ENCODE results near the gene NFE2L2. TPM values are rescaled to one million over a fixed set of nuclear protein-coding genes. Genes with fewer than 3 reads are reported as not detected.

The NFE2L2 gene
- total and polyA plus RNA-seq, 9 of the 15 experiments (the other 6 are each of a cell fraction or from before 2014, with no cell fraction given): 29.3 to 120 (median 59.3) TPM

- ChIA-PET CTCF (ENCODE audit: low intra/inter-chr PET ratio) (interaction anchor here (2.1 to 3.0 kb wide), 2 partner anchors 33 to 132 kb away, joined by 11 to 14 read pairs; no protein-coding TSS in a partner anchor), POLR2A (interaction anchor here (0.5 kb wide), 1 partner anchor 94 kb away, joined by 3 read pairs; no protein-coding TSS in a partner anchor)
- in situ Hi-C loops (cut with MboI) (no loop called here), intact Hi-C loops (cut with micrococcal nuclease) (loop anchor here (1.0 to 2.0 kb wide), 2 partner anchors 33 to 132 kb away; no protein-coding TSS in a partner anchor)
- DNase-seq (ENCODE audit: extremely low read depth in 1 of 4, low spot score in 3 of 4): peak in 1 of 4 experiments; percentile 43
- no peaks in the 10 kb centered on the region for H3K9me1 ChIP-seq (ENCODE audit: control insufficient read depth, insufficient read depth, low read length)
- no peak overlapping the region for H3K9ac ChIP-seq (ENCODE audit: insufficient read depth in 1 of 2, low read depth in 2 of 2, low read length in 2 of 2)
- H2AFZ ChIP-seq (ENCODE audit: low read depth, low read length): no peak overlapping the region
- H3K4me2 ChIP-seq (ENCODE audit: insufficient read depth, low read length): no peak overlapping the region
- peak; percentile 59 for ATAC-seq
- 38% methylated on average over 3 of the region's 3 CpGs for WGBS (ENCODE audit: insufficient coverage, low coverage, missing lambda C conversion rate)
- no peaks in the 10 kb centered on the region for H3K4me1 ChIP-seq (replicated peaks in 1 of 2; ENCODE audit: control insufficient read depth in 2 of 2, insufficient read depth in 2 of 2, low read length in 2 of 2)
- no peak overlapping the region for H3K27ac ChIP-seq (ENCODE audit: extremely low read depth, low read depth, low read length)
- no peaks in the 10 kb centered on the region for H3K27me3 ChIP-seq (ENCODE audit: control insufficient read depth in 2 of 2, insufficient read depth in 2 of 2, low read length in 2 of 2)
- H3K4me3 ChIP-seq: no peak overlapping the region
- H3K36me3 ChIP-seq (ENCODE audit: control insufficient read depth, insufficient read depth, low read length): no peaks in the 10 kb centered on the region
- H4K20me1 ChIP-seq (replicated peaks; ENCODE audit: control insufficient read depth, insufficient read depth, low read length): no peaks in the 10 kb centered on the region
- no TSS peak for BruUV-seq (replicated peaks)
- H3K79me2 ChIP-seq (ENCODE audit: control insufficient read depth, insufficient read depth, low read length): no peaks in the 10 kb centered on the region
- FAIRE-seq: peak; percentile 57
- H3K9me3 ChIP-seq (replicated peaks; ENCODE audit: control insufficient read depth, insufficient read depth, low read depth, low read length): no peaks in the 10 kb centered on the region
- TF ChIP-seq RBM22 (IDR thresholded peaks at IDR 0.05; ENCODE audit: low read depth, low read length, poor library complexity, severe bottlenecking) (no peak), KAT7 (CRISPR knock-in tag; IDR thresholded peaks at IDR 0.05; ENCODE audit: borderline replicate concordance) (no peak), TAF9B (IDR thresholded peaks at IDR 0.05; ENCODE audit: partially characterized antibody) (no peak), SLC30A9 (CRISPR knock-in tag; IDR thresholded peaks at IDR 0.05) (no peak), ELK1 (CRISPR knock-in tag; IDR thresholded peaks at IDR 0.05) (no peak), ZNF644 (tag; IDR thresholded peaks at IDR 0.05; ENCODE audit: low read depth) (no peak), RBM39 (optimal IDR thresholded peaks at IDR 0.05; ENCODE audit: low read depth, low read length) (no peak), ZNF263 (CRISPR knock-in tag; IDR thresholded peaks at IDR 0.05; ENCODE audit: borderline replicate concordance) (no peak), CHD2 (IDR thresholded peaks at IDR 0.05; ENCODE audit: low read depth, low read length) (no peak), HNRNPK (IDR thresholded peaks at IDR 0.05; ENCODE audit: low read depth, low read length, poor library complexity, severe bottlenecking) (no peak), SMC3 (conservative IDR thresholded peaks at IDR 0.05; ENCODE audit: insufficient read depth, low read depth, low read length) (0 out of 2 replicates have a peak, but pooled peaks have one; percentile 17), RCOR1 (IDR thresholded peaks at IDR 0.05; ENCODE audit: borderline replicate concordance in 1 of 2, low read depth in 2 of 2, low read length in 2 of 2) (peak in 1 of 2 experiments; percentile 33; a peak in 1 of 4 replicates), E2F3 (CRISPR knock-in tag; IDR thresholded peaks at IDR 0.05) (no peak), THAP7 (CRISPR knock-in tag; IDR thresholded peaks at IDR 0.05) (no peak), SMAD4 (CRISPR knock-in tag; conservative IDR thresholded peaks at IDR 0.05) (0 out of 2 replicates have a peak, but pooled peaks have one; percentile 24), SMARCE1 (IDR thresholded peaks at IDR 0.05) (no peak), EWSR1 (IDR thresholded peaks at IDR 0.05; ENCODE audit: borderline replicate concordance, low read depth, partially characterized antibody) (no peak)
- TF ChIP-seq, protein P1, sequence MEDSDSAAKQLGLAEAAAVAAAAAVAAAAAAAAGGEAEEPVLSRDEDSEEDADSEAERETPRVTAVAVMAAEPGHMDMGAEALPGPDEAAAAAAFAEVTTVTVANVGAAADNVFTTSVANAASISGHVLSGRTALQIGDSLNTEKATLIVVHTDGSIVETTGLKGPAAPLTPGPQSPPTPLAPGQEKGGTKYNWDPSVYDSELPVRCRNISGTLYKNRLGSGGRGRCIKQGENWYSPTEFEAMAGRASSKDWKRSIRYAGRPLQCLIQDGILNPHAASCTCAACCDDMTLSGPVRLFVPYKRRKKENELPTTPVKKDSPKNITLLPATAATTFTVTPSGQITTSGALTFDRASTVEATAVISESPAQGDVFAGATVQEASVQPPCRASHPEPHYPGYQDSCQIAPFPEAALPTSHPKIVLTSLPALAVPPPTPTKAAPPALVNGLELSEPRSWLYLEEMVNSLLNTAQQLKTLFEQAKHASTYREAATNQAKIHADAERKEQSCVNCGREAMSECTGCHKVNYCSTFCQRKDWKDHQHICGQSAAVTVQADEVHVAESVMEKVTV (CRISPR knock-in tag; IDR thresholded peaks at IDR 0.05): peak; percentile 48; the same call in 1 of the 2 replicates
Measured at GRCh38 chr2:177296040-177296439, 31.5 kb upstream of the NFE2L2 start.

Measured in K562 (cell line).